T-helper 1 cell treated with Interleukin-12 subunit alpha and Interleukin-12 subunit beta and Interleukin-4 antibody, amounts not matched to agents 30 ng/mL and 1 ng/mL, for 36 hours (primary cell): Measurements from ENCODE around the gene CHEK1. TPM values are rescaled to one million over a fixed set of nuclear protein-coding genes. Genes with fewer than 3 reads are reported as not detected.
"Not testable (repeated sequence)": the region's sequence is repeated elsewhere in the genome, so short reads cannot be mapped to it uniquely, and the experiment has no call there.

ENCODE experiments used
- intact Hi-C: fragments of 100-400 bp; cut with micrococcal nuclease; formaldehyde crosslinking; loops from one replicate; pipeline ENCODE4 v1.15.1; 2024
- total RNA-seq: library from RNA; stranded (reverse); gene quantifications from 2 replicates; pipeline ENCODE4 v1.2.3, GENCODE V29; 2022

The CHEK1 gene
- total RNA-seq, 1 donor from 2014 or later, result 74.7 TPM

GRCh38 chr11:125690006-125690405 lies 65.0 kb downstream of the CHEK1 start:
- intact Hi-C loops, result no loop called here

DNA sequence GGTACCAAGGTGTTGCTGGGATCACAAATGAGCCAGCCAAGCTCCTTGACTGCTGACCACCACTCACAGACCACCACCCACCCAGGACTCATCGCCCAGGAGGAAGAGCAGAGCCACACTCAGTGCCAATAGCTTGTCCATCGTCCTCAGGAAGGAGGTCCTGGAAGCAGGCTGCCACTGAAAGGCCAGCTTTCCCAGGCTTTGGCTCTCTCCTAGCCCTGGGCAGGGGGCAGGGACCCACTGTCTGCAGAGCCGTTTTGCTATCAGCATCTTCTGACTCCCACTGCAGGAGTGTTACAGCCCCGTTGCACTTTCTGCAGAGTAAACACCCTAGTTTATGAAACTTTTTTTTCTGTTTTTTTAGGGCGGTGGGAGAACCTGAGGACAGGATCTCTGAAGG lies 67.9 kb downstream of the CHEK1 start:
- intact Hi-C loops, result no loop called here

DNA sequence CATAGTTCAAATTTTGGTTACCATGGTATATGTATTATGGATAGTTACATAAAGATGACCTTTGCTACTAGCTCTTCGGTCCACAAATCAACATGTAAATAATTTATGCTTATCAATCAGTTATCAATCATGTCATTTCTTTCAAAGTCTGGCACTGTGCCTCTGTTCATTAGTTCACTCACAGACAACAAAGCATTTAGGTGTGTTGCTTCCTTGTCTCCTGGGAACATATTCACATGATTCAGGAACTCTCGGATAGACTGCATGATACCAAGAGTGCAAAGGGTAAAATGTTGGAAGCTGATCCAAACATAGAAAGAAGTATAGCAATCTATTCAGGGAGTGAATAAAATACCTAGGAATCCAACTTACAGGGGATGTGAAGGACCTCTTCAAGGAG lies 70.0 kb downstream of the CHEK1 start:
- intact Hi-C loops, result no loop called here

GRCh38 chr11:125701018-125701610 lies 76.2 kb downstream of the CHEK1 start:
- intact Hi-C loops, result no loop called here

DNA sequence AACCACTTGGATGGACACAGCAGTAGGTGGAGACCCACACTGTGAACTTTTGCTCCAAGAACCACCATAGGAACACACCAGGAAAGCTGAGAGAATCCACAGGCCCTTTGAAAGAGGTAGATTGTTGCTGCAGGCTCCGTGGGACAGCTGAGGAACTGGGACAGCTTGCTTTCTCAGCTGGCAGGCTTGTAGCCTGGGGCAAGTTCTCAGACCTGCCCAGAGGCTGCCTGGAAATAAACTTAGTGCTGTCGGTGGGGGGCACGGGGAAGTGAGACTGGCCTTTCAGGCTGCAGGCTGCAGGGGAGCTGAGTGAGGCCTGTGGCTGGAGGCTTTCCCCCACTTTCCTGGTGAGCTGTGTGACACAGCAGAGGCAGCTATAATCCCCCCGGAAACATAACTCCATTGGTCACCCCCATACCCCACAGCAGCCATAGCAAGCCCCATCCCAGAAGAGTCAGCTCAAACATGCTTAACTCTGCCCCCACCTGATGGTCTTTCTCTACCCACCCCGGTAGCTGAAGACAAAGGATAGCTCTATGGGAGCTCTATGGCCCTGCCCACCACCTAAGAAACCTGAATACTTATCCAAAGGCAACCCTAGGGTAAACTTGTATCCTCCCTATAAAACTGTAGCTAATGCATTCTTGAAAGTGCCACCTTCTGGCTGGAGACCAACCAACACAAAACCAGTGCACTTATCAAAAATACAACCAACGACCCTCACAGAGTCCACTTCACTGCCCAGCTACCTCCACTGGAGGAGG lies 77.1 kb downstream of the CHEK1 start:
- intact Hi-C loops, result no loop called here

GRCh38 chr11:125704686-125705085 lies 79.7 kb downstream of the CHEK1 start:
- intact Hi-C loops, result not testable (repeated sequence)

DNA sequence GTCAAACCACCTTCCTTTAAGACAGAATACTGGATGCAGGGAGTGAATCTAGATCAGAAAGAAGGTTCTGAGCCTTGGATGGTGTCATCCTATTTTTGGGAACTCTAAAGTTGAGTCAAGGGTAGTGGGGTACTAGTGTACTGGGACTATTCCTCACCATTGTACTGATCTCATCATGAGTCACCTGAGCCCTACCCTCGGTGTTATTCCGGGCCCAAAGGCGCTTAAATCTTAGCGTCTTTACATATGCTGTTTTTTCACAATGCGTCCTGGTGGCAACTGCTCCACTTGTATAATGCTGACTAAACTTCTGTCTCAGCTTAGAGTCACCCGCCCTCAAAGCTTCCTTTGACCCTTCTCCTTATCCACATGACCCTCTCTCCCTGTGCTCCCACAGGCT lies 95.8 kb downstream of the CHEK1 start:
- intact Hi-C loops, result no loop called here

- intact Hi-C loops, result loop anchor here (1.0 kb wide), 1 partner anchor 150 kb away; no protein-coding TSS in a partner anchor
Observed at GRCh38 chr11:125724125-125724524, 99.2 kb downstream of the CHEK1 start.

Other genes starting within 250 kb of the CHEK1 start
- gene FEZ1, start 128.9 kb upstream of the CHEK1 start, total RNA-seq, result 4.2 and 6.0 TPM in 2 replicates
- 42.4 and 43.7 TPM in 2 replicates for gene EI24, start 55.7 kb upstream of the CHEK1 start, total RNA-seq
- 171 and 178 TPM in 2 replicates for gene STT3A, start 32.3 kb upstream of the CHEK1 start, total RNA-seq
- not detected in 2 replicates for gene ACRV1, start 55.7 kb downstream of the CHEK1 start, total RNA-seq
- not detected in 2 replicates for gene PATE1, start 121.1 kb downstream of the CHEK1 start, total RNA-seq
- not detected in 2 replicates for gene PATE2, start 153.7 kb downstream of the CHEK1 start, total RNA-seq
- gene PATE3, start 163.0 kb downstream of the CHEK1 start, total RNA-seq, result not detected in 2 replicates
- not detected in 2 replicates for gene PATE4, start 208.2 kb downstream of the CHEK1 start, total RNA-seq